ENCODE data around the gene TAF1B.

The TAF1B gene

DNA sequence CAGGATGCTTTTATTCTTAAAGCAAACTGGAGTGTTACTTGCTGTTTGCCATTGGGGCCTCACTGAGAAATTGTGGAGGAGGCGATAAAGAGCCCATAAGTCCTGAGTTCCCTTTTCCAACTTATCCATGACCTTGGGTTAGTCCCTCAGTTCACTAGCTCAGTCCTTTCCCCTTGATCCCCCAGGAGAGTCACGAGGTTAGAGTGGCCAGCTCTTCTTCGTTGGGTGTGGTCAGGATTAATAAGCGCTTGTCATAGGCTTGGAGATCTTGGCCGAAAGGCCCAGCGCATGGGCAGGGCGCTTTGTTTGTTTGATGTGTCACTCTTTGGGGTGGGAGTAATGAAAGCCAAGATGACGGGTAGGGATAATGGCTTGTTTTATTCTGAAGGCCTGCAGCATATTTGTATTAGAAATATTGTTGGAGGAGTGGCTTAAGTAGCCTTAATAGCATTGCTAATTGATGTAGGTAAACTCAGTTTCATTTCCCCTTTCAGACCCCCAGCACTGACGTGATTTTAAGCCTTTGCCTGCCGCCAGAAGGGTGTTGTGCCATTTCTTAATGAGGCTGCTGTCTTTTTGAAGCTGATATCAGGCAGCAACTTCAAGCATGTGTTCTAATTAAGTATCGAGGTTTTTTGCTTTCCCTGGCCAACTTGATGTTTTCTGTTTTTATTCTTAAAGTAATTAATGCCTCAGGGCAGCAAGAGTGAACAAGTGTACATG lies 123.9 kb downstream of the TAF1B start:
- DNase-seq (ENCODE audit: low spot score): no peak

GRCh38 chr2:9968553-9969497 lies 125.6 kb downstream of the TAF1B start:
- no peak for DNase-seq (ENCODE audit: low spot score)

GRCh38 chr2:9970200-9971044 lies 127.1 kb downstream of the TAF1B start:
- DNase-seq (ENCODE audit: low spot score): no peak

DNA sequence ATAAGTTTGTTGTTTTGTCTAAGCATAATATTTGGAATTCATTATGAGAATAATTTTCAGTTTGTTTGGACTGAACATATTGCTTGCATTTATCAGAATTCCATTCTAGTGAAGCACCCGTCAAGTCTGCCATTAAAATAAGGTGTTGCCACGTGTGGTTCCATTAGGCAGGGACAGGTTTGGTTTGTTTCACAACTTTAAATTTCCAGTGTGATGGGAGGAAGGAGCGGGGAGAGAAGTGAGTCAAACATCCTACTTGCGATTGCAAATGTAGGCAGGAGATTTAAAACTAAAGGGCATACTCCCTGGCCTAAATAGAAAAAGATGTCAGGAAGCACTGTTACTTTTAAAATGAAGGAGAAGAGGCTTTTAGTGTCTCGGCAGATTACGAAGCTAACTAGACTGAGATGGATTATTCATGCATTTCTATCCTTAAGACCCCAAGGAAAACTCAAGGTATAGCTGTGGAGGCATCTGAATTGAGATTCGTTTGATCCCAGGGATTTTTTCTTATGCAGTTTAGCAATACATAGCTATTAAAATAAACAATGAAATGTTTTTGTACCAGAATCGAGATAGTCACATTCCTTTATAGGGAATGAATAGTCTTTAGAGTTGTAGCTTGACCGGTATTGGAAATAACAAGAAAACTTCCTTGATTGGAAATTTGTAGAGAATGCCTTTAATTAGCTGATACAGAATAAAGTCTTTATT lies 128.0 kb downstream of the TAF1B start:
- no peak for DNase-seq (ENCODE audit: low spot score)

DNA sequence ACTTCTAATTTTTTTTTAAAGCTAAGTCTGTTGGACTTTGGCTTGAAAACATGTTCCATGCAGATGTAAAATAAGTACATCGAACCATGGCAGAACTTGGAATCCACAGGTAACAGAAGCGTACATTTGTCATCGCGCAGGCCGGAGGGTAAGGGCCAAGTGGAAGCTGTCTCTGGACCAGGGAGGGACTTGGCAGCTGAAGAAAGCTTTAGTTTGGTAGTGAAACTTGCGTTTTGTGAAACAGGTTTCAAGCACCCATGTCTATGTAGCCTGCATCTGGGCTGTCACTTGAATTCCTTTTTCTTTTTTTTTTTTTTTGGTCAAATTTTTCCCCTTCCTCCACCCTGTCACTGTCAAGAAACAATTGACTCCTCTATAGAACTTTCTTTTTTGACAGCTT lies 128.6 kb downstream of the TAF1B start:
- no peak for DNase-seq (ENCODE audit: low spot score)

DNA sequence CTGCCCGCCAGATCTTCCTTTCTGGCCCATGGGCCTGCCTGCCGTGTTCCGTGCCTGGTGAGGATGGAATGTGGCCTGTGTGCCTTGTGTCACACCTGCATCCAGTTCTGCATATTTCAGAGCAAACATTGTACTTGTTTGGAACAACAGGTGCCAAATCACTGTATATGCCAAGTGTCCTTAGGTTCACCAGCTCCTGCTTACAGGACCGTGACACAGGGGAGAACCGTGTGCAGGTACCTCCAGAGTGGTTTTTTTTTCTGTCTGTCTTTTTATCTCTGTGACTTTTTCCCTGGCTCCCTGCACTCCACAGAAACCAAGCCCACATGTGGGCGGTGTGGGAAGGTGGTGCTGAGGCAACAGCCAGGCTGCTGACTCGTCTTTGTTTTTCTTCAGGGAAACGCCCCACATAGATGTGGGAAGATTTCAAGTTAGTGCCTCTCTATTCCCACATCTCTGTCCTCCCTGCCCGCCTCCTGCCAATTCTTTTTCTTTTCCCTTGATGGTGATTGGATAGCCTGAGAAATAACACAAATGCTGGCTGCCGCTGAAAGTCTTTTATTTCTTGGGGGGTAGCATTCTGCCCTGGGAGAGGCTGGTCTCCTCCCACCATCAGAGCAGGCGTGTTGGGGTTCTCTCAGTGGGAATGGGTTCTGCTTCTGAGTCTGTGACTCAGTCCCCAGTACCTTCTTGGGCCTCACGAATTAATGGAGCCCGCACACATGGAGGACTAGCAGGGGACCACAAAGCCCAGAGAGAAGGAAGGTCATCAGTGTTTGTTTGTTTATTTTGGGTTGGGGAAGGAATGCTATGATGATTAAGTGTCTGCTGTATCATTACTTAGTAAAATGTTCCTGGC lies 129.6 kb downstream of the TAF1B start:
- no peak for DNase-seq (ENCODE audit: low spot score)

DNA sequence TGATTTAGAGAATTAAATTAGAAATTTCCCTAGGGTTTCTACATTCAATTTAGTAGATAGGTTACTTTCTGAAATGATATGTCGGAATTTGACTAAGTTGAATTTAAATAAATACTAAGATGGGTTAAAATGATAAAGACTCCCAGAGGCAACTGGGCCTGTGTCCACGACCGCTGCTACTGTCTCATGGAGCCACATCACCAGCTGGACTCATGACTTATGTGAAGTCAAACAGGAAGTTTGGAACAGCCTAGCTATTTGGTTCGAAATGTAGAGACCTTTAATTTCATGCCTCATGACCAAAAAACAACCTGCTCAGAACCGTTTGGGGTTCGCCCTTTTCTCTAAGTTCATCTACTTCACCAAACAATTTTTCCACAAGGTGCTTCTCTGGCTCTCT lies 130.4 kb downstream of the TAF1B start:
- DNase-seq (ENCODE audit: low spot score): no peak

GRCh38 chr2:9974343-9974742 lies 131.1 kb downstream of the TAF1B start:
- no peak for DNase-seq (ENCODE audit: low spot score)

DNA sequence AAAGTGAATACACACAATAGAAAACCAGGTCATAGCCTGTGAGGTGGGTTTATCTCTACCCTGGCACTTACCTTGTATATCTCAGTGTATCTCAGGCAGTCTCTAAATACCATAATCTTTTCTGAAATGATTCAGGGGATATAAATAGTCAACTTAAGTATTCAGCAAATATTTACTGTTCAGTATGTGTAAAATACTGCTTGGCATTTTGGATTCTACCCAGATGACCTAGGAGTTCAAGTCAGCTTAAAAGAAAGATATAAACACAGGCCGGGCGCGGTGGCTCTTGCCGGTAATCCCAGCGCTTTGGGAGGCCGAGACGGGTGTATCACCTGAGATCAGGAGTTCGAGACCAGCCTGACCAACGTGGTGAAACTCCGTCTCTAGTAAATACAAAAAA lies 132.1 kb downstream of the TAF1B start:
- DNase-seq (ENCODE audit: low spot score): no peak

DNA sequence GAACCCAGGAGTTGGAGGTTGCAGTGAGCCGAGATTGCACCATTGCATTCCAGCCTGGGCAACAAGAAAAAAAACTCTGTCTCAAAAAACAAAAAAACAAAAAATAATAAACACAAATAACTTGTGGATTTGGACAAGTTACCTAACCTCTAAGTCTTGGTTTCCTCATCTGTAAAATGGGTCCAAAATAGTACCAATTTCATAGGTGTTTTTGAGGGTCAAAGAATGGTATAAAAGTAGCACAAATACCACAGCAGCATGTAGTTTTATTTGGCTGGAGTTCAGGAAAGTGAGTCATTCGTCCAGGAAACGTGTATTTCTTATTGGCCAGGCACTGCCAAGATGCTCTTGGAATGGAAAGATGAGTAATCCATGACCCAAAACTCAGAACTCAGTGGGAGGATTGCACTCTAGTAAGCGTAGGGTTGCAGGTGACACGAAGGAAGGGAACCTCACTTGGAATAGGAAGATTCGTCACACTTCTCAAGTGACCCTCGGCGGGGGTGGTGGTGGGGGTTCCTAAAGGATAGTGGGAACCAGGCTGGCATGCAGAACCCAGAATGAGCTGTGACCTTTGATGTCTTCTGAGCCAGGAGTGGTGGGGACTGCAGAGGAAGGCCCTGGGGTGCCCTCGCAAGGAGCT lies 132.7 kb downstream of the TAF1B start:
- peak; percentile 73 for DNase-seq (ENCODE audit: low spot score)

- no peak for DNase-seq (ENCODE audit: low spot score)
Observed at GRCh38 chr2:9979977-9980376, 136.7 kb downstream of the TAF1B start.

DNA sequence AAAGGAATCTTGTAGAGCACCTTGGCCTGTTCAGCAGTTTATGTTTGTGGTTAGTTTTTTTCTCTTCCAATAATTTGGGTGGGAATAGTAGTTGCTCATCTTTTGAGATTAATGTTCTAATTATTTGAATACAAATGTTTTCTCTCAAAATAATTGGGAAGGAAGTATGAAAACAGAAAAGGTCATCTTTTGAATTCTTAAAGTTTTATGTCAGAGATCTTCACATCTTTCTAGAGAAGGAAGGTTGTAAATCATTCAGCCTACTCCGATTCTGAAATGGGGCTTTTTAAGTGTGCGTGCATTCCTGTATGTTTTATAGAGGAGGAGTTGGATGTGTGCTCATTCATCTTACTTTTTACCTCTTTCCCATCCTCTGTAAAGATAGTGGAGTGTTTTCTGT lies 137.2 kb downstream of the TAF1B start:
- DNase-seq (ENCODE audit: low spot score): no peak

DNA sequence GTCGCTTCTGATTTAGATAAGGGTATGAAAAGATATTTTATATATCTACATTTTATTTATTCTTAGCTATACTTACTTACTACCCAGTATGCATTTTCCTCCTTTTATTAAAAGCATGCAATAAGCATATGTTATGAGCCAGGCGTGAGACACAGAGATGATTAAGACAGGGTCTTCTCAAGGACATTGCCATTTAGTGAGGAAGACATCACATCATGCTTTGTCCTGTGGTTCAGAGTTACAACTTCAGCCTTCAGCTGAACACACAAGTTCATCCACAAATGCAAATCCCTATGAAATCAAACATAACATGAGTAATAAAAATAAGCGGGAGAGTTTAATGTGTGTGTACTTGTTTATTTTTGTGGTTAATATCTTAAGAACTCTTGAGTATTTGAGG lies 138.4 kb downstream of the TAF1B start:
- DNase-seq (ENCODE audit: low spot score): no peak

- DNase-seq (ENCODE audit: low spot score): no peak
Observed at GRCh38 chr2:9982248-9982647, 139.0 kb downstream of the TAF1B start.

GRCh38 chr2:9982891-9983290 lies 139.6 kb downstream of the TAF1B start:
- no peak for DNase-seq (ENCODE audit: low spot score)

- DNase-seq (ENCODE audit: low spot score): no peak
Observed at GRCh38 chr2:9983401-9984216, 140.3 kb downstream of the TAF1B start.
